ENCODE data around the gene GALK1. TPM values are rescaled to one million over a fixed set of nuclear protein-coding genes. Genes with fewer than 3 reads are reported as not detected.

The GALK1 gene
- polyA plus RNA-seq, 1 donor (not counting 4 experiments of a cell fraction or from before 2014, with no cell fraction given), result 1.3 TPM

- no peak for DNase-seq (ENCODE audit: low read depth, low spot score)
- H3K36me3 ChIP-seq (ENCODE audit: control insufficient read depth in 2 of 2, extremely low read depth in 1 of 2, insufficient read depth in 2 of 2, low read length in 2 of 2), result peaks cover 24 to 44% of the 10 kb centered on the region in 2 experiments
- FAIRE-seq, result no peak
- dilution Hi-C loops (cut with MboI; ENCODE audit: extremely low pct_ligation_motif_present, low sequenced_read_pairs), result loop anchor here (10.0 kb wide), 1 partner anchor 47 kb away; no protein-coding TSS in a partner anchor
- peak overlapping the region; percentile 98 for H3K9ac ChIP-seq (ENCODE audit: control insufficient read depth, extremely low read depth, insufficient read depth, low read length)
- peaks cover 25% of the 10 kb centered on the region for H4K20me1 ChIP-seq (ENCODE audit: control insufficient read depth, extremely low read depth, insufficient read depth, low read length)
- peak overlapping the region; percentile 94 for H3K27ac ChIP-seq (ENCODE audit: control insufficient read depth, insufficient read depth, low read length)
- no peak overlapping the region for H2AFZ ChIP-seq (ENCODE audit: control insufficient read depth, low read length)
- TF ChIP-seq CTCF (optimal IDR thresholded peaks at IDR 0.05 in 1 of 3, IDR thresholded peaks at IDR 0.05 in 1 of 3, conservative IDR thresholded peaks at IDR 0.05 in 1 of 3; ENCODE audit: extremely low read depth in 1 of 3, insufficient read depth in 2 of 3, low read length in 3 of 3), result no peak
- TF ChIP-seq EZH2 (IDR thresholded peaks at IDR 0.05; ENCODE audit: low read length), result no peak
- peaks cover 54% of the 10 kb centered on the region for H3K79me2 ChIP-seq (ENCODE audit: control insufficient read depth, insufficient read depth, low read length)
- H3K9me1 ChIP-seq (ENCODE audit: control insufficient read depth, extremely low read depth, insufficient read depth, low read length), result no peaks in the 10 kb centered on the region
- no peaks in the 10 kb centered on the region for H3K9me3 ChIP-seq (ENCODE audit: control insufficient read depth, low read depth, low read length)
- H3K4me1 ChIP-seq (ENCODE audit: control insufficient read depth, extremely low read depth, insufficient read depth, low read length), result peaks cover 31% of the 10 kb centered on the region
- H3K27me3 ChIP-seq (ENCODE audit: control insufficient read depth, extremely low read depth, insufficient read depth, low read length), result no peaks in the 10 kb centered on the region
- peak overlapping the region; percentile 93 to 100 (median 100) for H3K4me3 ChIP-seq (ENCODE audit: control insufficient read depth in 2 of 3, extremely low read depth in 1 of 3, insufficient read depth in 2 of 3, low read depth in 1 of 3, low read length in 3 of 3)
- peak overlapping the region; percentile 93 for H3K4me2 ChIP-seq (ENCODE audit: control insufficient read depth, extremely low read depth, insufficient read depth, low read depth, low read length)
These were observed 43.5 kb downstream of the GALK1 start for GRCh38 chr17:75721463-75722011.

GRCh38 chr17:75720656-75721462, 44.1 kb downstream of the GALK1 start, which contains the start of gene ITGB4:
Gene ITGB4 (plus strand): TSS chr17:75721459. CDS start chr17:75724704, 3,245 bp downstream.
- Histone ChIP-seq H3K9me1 (ENCODE audit: control insufficient read depth, extremely low read depth, insufficient read depth, low read length) (no peaks in the 10 kb centered on the region), H3K27ac (ENCODE audit: control insufficient read depth, insufficient read depth, low read length) (peak within 1 kb of the TSS; percentile 94), H3K4me1 (ENCODE audit: control insufficient read depth, extremely low read depth, insufficient read depth, low read length) (peaks cover 31% of the 10 kb centered on the region), H4K20me1 (ENCODE audit: control insufficient read depth, extremely low read depth, insufficient read depth, low read length) (peaks cover 19% of the 10 kb centered on the region), H3K79me2 (ENCODE audit: control insufficient read depth, insufficient read depth, low read length) (peaks cover 48% of the 10 kb centered on the region), H3K9me3 (ENCODE audit: control insufficient read depth, low read depth, low read length) (no peaks in the 10 kb centered on the region), H2AFZ (ENCODE audit: control insufficient read depth, low read length) (peak within 1 kb of the TSS; percentile 47), H3K4me3 (ENCODE audit: control insufficient read depth in 2 of 3, extremely low read depth in 1 of 3, insufficient read depth in 2 of 3, low read depth in 1 of 3, low read length in 3 of 3) (peak within 1 kb of the TSS; percentile 93 to 100 (median 100)), H3K36me3 (ENCODE audit: control insufficient read depth in 2 of 2, extremely low read depth in 1 of 2, insufficient read depth in 2 of 2, low read length in 2 of 2) (peaks cover 20 to 41% of the 10 kb centered on the region in 2 experiments), H3K4me2 (ENCODE audit: control insufficient read depth, extremely low read depth, insufficient read depth, low read depth, low read length) (peak within 1 kb of the TSS; percentile 93), H3K9ac (ENCODE audit: control insufficient read depth, extremely low read depth, insufficient read depth, low read length) (peak within 1 kb of the TSS; percentile 98), H3K27me3 (ENCODE audit: control insufficient read depth, extremely low read depth, insufficient read depth, low read length) (no peaks in the 10 kb centered on the region)
- dilution Hi-C loops (cut with MboI; ENCODE audit: extremely low pct_ligation_motif_present, low sequenced_read_pairs), result loop anchor here (10.0 kb wide), 1 partner anchor 46 kb away; no protein-coding TSS in a partner anchor
- TF ChIP-seq EZH2 (IDR thresholded peaks at IDR 0.05; ENCODE audit: low read length) (no peak), CTCF (optimal IDR thresholded peaks at IDR 0.05 in 1 of 3, IDR thresholded peaks at IDR 0.05 in 1 of 3, conservative IDR thresholded peaks at IDR 0.05 in 1 of 3; ENCODE audit: extremely low read depth in 1 of 3, insufficient read depth in 2 of 3, low read length in 3 of 3) (peak in 1 of 3 experiments; percentile 32)
- peak; percentile 57 for FAIRE-seq
- no peak for DNase-seq (ENCODE audit: low read depth, low spot score)
